ENCODE results near the gene SPRED3. TPM values are rescaled to one million over a fixed set of nuclear protein-coding genes. Genes with fewer than 3 reads are reported as not detected.

The SPRED3 gene
- total and polyA plus RNA-seq, 9 of the 15 experiments (the other 6 are each of a cell fraction or from before 2014, with no cell fraction given) = 0.05 to 1.3 (median 0.36) TPM

DNA sequence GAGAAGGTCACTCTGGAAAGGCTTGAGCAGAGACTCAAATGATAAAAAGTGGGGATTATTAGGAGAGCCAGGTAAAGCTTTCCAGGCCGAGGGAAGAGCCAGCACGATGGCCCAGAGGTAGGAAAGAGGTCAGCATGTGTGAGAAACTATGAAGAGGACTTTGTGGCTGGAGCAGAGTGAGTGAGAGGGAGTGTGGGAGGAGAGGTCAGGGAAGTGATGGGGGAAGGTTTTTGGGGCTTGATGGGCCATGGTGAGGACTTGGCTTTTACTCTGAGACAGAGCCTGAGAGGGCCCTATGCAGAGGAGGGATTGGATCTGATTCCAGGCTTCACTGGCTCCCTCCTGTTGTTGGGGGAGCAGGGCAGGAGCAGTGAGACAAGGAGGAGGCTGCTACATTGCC lies 47.6 kb upstream of the SPRED3 start:
- FAIRE-seq = no peak
- WGBS (ENCODE audit: insufficient coverage, low coverage, missing lambda C conversion rate) = 32% methylated on average over 2 of the region's 2 CpGs
- no peak for DNase-seq (ENCODE audit: extremely low read depth in 1 of 4, low spot score in 3 of 4)
- no peak overlapping the region for H3K4me2 ChIP-seq (ENCODE audit: insufficient read depth, low read length)
- H3K4me1 ChIP-seq (replicated peaks in 1 of 2; ENCODE audit: control insufficient read depth in 2 of 2, insufficient read depth in 2 of 2, low read length in 2 of 2) = peaks cover 13 to 34% of the 10 kb centered on the region in 2 experiments; a peak in 4 of 5 replicates
- H3K4me3 ChIP-seq = no peak overlapping the region
- intact Hi-C loops (cut with micrococcal nuclease) = no loop called here
- H3K36me3 ChIP-seq (ENCODE audit: control insufficient read depth, insufficient read depth, low read length) = no peaks in the 10 kb centered on the region
- in situ Hi-C loops (cut with MboI) = loop anchor here (25.0 kb wide), 1 partner anchor 429 kb away; the partner anchor contains the start of genes SIPA1L3 and WDR87
- CTCF ChIA-PET (ENCODE audit: low intra/inter-chr PET ratio) = no interaction called here
- no TSS peak for BruUV-seq (replicated peaks)
- peak overlapping the region in 1 of 2 experiments; percentile 52; a peak in 1 of 4 replicates for H3K9ac ChIP-seq (ENCODE audit: insufficient read depth in 1 of 2, low read depth in 2 of 2, low read length in 2 of 2)
- H3K27me3 ChIP-seq (ENCODE audit: control insufficient read depth in 2 of 2, insufficient read depth in 2 of 2, low read length in 2 of 2) = no peaks in the 10 kb centered on the region
- H4K20me1 ChIP-seq (replicated peaks; ENCODE audit: control insufficient read depth, insufficient read depth, low read length) = no peaks in the 10 kb centered on the region
- H3K79me2 ChIP-seq (ENCODE audit: control insufficient read depth, insufficient read depth, low read length) = peaks cover 2% of the 10 kb centered on the region; the same call in 1 of the 3 replicates
- no peak overlapping the region for H3K27ac ChIP-seq (ENCODE audit: extremely low read depth, low read depth, low read length)
- POLR2A ChIA-PET = interaction anchor here (1.4 kb wide), 1 partner anchor 12 kb away, joined by 4 read pairs; no protein-coding TSS in a partner anchor
- no peak overlapping the region for H2AFZ ChIP-seq (ENCODE audit: low read depth, low read length)
- H3K9me3 ChIP-seq (replicated peaks; ENCODE audit: control insufficient read depth, insufficient read depth, low read depth, low read length) = no peaks in the 10 kb centered on the region
- no peak for ATAC-seq
- H3K9me1 ChIP-seq (ENCODE audit: control insufficient read depth, insufficient read depth, low read length) = no peaks in the 10 kb centered on the region
- TF ChIP-seq, protein P1, sequence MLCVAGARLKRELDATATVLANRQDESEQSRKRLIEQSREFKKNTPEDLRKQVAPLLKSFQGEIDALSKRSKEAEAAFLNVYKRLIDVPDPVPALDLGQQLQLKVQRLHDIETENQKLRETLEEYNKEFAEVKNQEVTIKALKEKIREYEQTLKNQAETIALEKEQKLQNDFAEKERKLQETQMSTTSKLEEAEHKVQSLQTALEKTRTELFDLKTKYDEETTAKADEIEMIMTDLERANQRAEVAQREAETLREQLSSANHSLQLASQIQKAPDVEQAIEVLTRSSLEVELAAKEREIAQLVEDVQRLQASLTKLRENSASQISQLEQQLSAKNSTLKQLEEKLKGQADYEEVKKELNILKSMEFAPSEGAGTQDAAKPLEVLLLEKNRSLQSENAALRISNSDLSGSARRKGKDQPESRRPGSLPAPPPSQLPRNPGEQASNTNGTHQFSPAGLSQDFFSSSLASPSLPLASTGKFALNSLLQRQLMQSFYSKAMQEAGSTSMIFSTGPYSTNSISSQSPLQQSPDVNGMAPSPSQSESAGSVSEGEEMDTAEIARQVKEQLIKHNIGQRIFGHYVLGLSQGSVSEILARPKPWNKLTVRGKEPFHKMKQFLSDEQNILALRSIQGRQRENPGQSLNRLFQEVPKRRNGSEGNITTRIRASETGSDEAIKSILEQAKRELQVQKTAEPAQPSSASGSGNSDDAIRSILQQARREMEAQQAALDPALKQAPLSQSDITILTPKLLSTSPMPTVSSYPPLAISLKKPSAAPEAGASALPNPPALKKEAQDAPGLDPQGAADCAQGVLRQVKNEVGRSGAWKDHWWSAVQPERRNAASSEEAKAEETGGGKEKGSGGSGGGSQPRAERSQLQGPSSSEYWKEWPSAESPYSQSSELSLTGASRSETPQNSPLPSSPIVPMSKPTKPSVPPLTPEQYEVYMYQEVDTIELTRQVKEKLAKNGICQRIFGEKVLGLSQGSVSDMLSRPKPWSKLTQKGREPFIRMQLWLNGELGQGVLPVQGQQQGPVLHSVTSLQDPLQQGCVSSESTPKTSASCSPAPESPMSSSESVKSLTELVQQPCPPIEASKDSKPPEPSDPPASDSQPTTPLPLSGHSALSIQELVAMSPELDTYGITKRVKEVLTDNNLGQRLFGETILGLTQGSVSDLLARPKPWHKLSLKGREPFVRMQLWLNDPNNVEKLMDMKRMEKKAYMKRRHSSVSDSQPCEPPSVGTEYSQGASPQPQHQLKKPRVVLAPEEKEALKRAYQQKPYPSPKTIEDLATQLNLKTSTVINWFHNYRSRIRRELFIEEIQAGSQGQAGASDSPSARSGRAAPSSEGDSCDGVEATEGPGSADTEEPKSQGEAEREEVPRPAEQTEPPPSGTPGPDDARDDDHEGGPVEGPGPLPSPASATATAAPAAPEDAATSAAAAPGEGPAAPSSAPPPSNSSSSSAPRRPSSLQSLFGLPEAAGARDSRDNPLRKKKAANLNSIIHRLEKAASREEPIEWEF (CRISPR knock-in tag; IDR thresholded peaks at IDR 0.05) = no peak
- TF ChIP-seq, protein P2, sequence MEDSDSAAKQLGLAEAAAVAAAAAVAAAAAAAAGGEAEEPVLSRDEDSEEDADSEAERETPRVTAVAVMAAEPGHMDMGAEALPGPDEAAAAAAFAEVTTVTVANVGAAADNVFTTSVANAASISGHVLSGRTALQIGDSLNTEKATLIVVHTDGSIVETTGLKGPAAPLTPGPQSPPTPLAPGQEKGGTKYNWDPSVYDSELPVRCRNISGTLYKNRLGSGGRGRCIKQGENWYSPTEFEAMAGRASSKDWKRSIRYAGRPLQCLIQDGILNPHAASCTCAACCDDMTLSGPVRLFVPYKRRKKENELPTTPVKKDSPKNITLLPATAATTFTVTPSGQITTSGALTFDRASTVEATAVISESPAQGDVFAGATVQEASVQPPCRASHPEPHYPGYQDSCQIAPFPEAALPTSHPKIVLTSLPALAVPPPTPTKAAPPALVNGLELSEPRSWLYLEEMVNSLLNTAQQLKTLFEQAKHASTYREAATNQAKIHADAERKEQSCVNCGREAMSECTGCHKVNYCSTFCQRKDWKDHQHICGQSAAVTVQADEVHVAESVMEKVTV (CRISPR knock-in tag; IDR thresholded peaks at IDR 0.05) = no peak
- TF ChIP-seq ZNF197 (CRISPR knock-in tag; IDR thresholded peaks at IDR 0.05; ENCODE audit: low read depth) = no peak
- no peak for TF ChIP-seq XRCC5 (IDR thresholded peaks at IDR 0.05; ENCODE audit: low read depth, low read length)
- TF ChIP-seq BCOR (IDR thresholded peaks at IDR 0.05) = no peak
- TF ChIP-seq PHB2 (IDR thresholded peaks at IDR 0.05; ENCODE audit: low read depth) = no peak
- no peak for TF ChIP-seq BRF1 (IDR thresholded peaks at IDR 0.05; ENCODE audit: borderline replicate concordance, extremely low read depth, insufficient read length)
- no peak for TF ChIP-seq POLR3A (IDR thresholded peaks at IDR 0.05; ENCODE audit: borderline replicate concordance, extremely low read depth, insufficient read depth, insufficient read length)
- no peak for TF ChIP-seq MAFK (IDR thresholded peaks at IDR 0.05; ENCODE audit: low read length)
- TF ChIP-seq, protein P3, sequence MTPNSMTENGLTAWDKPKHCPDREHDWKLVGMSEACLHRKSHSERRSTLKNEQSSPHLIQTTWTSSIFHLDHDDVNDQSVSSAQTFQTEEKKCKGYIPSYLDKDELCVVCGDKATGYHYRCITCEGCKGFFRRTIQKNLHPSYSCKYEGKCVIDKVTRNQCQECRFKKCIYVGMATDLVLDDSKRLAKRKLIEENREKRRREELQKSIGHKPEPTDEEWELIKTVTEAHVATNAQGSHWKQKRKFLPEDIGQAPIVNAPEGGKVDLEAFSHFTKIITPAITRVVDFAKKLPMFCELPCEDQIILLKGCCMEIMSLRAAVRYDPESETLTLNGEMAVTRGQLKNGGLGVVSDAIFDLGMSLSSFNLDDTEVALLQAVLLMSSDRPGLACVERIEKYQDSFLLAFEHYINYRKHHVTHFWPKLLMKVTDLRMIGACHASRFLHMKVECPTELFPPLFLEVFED (CRISPR knock-in tag; conservative IDR thresholded peaks at IDR 0.05) = no peak
- no peak for TF ChIP-seq SIN3A (IDR thresholded peaks at IDR 0.05; ENCODE audit: borderline replicate concordance in 2 of 2, control insufficient read depth in 1 of 2, low read depth in 2 of 2, low read length in 2 of 2)
- no peak for TF ChIP-seq TAF15 (IDR thresholded peaks at IDR 0.05; ENCODE audit: low read depth, low read length)
- no peak for TF ChIP-seq MCM5 (IDR thresholded peaks at IDR 0.05; ENCODE audit: low read depth)
